SK-MEL-5 (cell line): Measurements from ENCODE around the gene HLA-DQB1. TPM values are rescaled to one million over a fixed set of nuclear protein-coding genes. Genes with fewer than 3 reads are reported as not detected.

Experiments used
- DNase-seq: peaks from one replicate; pipeline ENCODE4 v3.0.0-alpha.2; 2016; ENCODE audit warnings: low read depth, low spot score
- in situ Hi-C: cut with HindIII; loops from 2 replicates; pipeline ENCODE4 v1.10.0; 2016; ENCODE audit warnings: low sequenced_read_pairs, high pct_unique_total_duplicates, low pct_unique_long_range_greater_than_20kb
- total RNA-seq: library from RNA; depleted of rRNA; stranded (reverse); fragments of >200 nt; shearing (Covaris generic); gene quantifications from 2 replicates; pipeline ENCODE4 v1.2.3, GENCODE V29; 2014; rRNA removed

HLA-DQB1 gene
- total RNA-seq, 1 experiment from 2014 or later: 1.0 TPM

- DNase-seq: no peak
Measured at GRCh38 chr6:32613475-32613874, 53.0 kb downstream of the HLA-DQB1 start.

GRCh38 chr6:32610682-32611296, 55.7 kb downstream of the HLA-DQB1 start:
- in situ Hi-C loops: no loop called here

More at GRCh38 chr6:32613475-32613874, 53.0 kb downstream of the HLA-DQB1 start:
- in situ Hi-C loops: no loop called here

GRCh38 chr6:32609731-32610640, 56.5 kb downstream of the HLA-DQB1 start:
- peak; percentile 95 for DNase-seq
- in situ Hi-C loops: no loop called here

More at GRCh38 chr6:32610682-32611296, 55.7 kb downstream of the HLA-DQB1 start:
- no peak for DNase-seq

Other genes with a start within 250 kb of the HLA-DQB1 start
- gene HLA-DRA, start 226.8 kb downstream of the HLA-DQB1 start, total RNA-seq: 5.7 and 10.0 TPM in 2 replicates
- 0.29 and 0.58 TPM in 2 replicates for gene HLA-DRB5, start 136.4 kb downstream of the HLA-DQB1 start, total RNA-seq
- 2.0 and 2.1 TPM in 2 replicates for gene HLA-DRB1, start 76.8 kb downstream of the HLA-DQB1 start, total RNA-seq
- gene HLA-DQA1, start 29.3 kb downstream of the HLA-DQB1 start, total RNA-seq: 0.08 and 0.37 TPM in 2 replicates
- gene HLA-DQA2, start 74.7 kb upstream of the HLA-DQB1 start, total RNA-seq: 0.19 TPM in 1 of 2 replicates, not detected in the other
- gene HLA-DQB2, start 96.9 kb upstream of the HLA-DQB1 start, total RNA-seq: not detected in 2 replicates
- gene HLA-DOB, start 150.3 kb upstream of the HLA-DQB1 start, total RNA-seq: not detected in 2 replicates
- gene TAP2, start 172.1 kb upstream of the HLA-DQB1 start, total RNA-seq: 52.5 and 54.2 TPM in 2 replicates
- gene PSMB8, start 177.4 kb upstream of the HLA-DQB1 start, total RNA-seq: 40.4 and 43.9 TPM in 2 replicates
- 30.6 and 36.4 TPM in 2 replicates for gene TAP1, start 187.0 kb upstream of the HLA-DQB1 start, total RNA-seq
- 10.4 and 15.4 TPM in 2 replicates for gene PSMB9, start 187.5 kb upstream of the HLA-DQB1 start, total RNA-seq